GM18505 (cell line): ENCODE measurements around the gene PIP5K1B.

Experiments used
- ATAC-seq: cut with Tn5 transposase; IDR thresholded peaks from one replicate; pipeline ENCODE4 v1.9.1; 2021; ENCODE audit not compliant: unreplicated experiment
- POLR2A ChIP-seq: IDR thresholded peaks from 4 replicates; pipeline ENCODE4 v1.6.1; 2011; ENCODE audit warnings: borderline replicate concordance; ENCODE audit not compliant: insufficient read depth, insufficient read length; ENCODE audit errors: extremely low read depth

Gene PIP5K1B

GRCh38 chr9:68739621-68740174 is 34.7 kb downstream of the PIP5K1B start:
- ATAC-seq: no peak
- TF ChIP-seq POLR2A: no peak

GRCh38 chr9:68740561-68740960 is 35.5 kb downstream of the PIP5K1B start:
- no peak for ATAC-seq

DNA sequence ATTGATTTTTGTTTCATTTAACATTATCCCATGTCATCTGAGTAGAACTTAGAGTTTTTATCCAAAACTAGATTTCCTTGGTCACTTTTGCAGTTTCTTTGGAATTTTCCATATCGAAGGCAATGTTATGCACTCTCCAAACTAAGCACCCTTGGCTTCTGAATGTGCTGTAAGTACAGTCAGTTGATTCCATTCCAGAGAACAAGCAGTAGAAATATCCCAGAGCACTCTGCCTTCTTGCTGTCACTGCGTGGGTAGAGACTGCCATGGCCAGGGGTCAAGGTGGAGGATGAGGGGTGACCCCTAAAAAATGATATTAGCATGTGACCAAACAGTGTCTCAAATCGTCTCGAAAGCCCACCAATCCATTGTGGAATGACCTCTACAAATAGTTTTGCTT is 36.2 kb downstream of the PIP5K1B start:
- no peak for TF ChIP-seq POLR2A
- no peak for ATAC-seq

More at GRCh38 chr9:68740561-68740960, 35.5 kb downstream of the PIP5K1B start:
- no peak for TF ChIP-seq POLR2A

DNA sequence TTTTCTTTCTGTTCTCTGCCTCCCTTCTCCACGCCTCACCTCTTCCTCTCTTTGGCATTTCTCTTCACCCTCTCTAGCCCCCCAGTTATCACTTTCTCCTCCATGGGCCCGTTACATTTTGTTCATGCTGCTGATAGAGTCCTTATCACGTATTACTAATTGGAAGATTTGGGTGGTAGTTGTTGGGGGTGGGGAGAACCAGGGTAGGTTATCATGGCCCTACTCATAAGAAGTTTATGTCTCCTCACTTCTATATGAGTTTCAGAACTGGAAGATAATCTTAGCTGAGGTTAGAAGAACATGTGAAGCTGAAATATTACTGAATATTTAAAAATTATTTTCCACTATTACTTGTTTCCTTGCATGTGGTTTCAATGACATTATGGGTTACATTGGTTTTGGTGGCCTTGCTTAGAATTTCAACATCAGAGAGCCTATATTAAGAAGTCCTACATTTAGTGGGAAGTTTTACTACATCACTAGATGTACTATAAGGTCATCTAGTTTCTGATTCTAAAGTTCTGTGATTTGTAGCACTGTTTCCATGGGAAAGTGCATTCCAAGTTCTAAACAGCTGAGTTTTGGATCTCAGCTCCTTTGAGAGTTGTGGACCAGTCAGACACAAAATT is 36.8 kb downstream of the PIP5K1B start:
- TF ChIP-seq POLR2A: no peak
- ATAC-seq: no peak

GRCh38 chr9:68742333-68742730 is 37.3 kb downstream of the PIP5K1B start:
- no peak for TF ChIP-seq POLR2A
- no peak for ATAC-seq

DNA sequence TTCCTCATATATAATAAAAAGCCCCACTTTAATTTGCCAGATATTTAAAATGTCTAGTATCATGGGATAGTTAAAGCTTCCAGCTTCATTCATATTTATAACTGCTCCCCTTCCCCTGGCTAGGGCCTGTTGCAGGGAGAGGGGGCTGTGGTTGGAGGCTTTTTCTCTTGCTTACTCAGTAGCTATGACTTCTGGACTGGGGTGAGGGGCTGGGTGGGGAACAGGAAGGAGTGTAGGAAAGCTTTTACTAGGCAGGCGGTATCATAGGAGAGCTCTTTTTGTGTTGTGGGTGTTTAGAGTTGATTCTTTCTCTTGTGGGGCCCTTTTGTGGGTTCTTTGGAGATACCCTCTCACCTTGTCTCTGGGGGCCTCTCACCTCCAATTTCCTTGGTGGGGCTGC is 39.4 kb downstream of the PIP5K1B start:
- TF ChIP-seq POLR2A: no peak
- ATAC-seq: no peak

- no peak for TF ChIP-seq POLR2A
- ATAC-seq: no peak
Observed at GRCh38 chr9:68746525-68746924, 41.5 kb downstream of the PIP5K1B start.

- ATAC-seq: no peak
- TF ChIP-seq POLR2A: no peak
Observed at GRCh38 chr9:68747043-68747533, 42.0 kb downstream of the PIP5K1B start.

DNA sequence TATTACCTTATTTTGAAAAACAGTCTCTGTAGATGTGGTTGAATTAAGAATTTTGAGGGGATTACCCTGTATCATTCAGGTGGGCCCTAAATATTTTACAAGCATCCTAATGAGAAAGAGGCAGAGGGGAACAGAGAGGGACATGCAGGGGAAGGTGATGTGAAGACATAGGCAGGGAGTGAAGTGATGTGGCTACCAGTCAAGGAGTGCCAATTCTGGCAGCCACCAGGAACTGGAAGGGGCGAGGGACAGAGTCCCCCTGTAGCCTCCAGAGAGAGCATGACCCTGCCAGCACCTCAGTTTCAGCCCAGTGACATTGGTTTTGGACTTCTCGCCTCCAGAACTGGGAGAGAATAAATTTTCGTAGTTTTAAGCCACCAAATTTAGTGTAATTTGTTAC is 44.1 kb downstream of the PIP5K1B start:
- TF ChIP-seq POLR2A: no peak
- ATAC-seq: no peak

DNA sequence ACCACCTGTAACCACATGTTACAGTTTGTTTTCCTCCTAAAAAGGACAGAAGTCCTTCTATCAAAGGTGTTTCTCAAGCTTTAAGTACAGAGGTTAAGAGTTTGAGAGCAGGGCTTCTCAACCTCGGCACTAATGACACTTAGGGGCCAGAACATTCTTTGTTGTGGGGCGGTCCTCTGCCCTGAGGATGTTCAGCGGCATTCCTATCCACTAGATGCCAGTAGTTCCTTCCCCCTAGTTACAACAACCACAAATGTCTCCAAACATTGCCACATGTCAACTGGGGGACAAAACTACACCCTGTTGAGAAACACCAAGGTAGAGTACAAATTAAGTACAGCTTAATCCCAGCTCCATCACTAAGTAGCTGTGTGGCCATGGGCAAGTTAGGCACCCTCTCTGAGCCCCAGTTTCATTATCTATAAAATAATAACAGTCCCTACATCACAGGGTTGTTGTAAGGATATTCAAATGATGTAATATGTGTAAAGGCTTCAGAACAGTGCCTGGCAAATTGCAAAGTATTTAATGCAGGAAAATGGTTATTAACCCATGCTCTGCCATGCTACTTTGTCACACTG is 44.6 kb downstream of the PIP5K1B start:
- no peak for TF ChIP-seq POLR2A
- ATAC-seq: no peak

DNA sequence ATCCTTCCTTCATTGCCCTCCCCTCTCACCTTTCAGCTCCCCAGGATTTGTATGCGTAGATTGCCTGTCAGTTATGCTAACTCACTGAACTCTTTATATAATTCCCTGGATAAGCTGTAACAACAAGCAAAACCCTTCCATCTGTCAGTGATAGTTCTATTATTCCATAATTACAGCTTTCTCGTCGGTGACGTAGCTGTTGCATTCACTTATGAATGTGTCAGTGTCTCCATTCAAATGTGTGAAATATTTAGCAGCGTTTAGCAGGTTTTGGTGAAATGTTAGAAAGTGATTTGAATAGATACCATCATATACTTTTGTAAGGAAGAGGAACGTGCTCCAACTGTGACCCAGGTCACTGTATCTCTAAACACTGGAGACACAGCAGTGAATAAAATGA is 45.2 kb downstream of the PIP5K1B start:
- ATAC-seq: no peak
- no peak for TF ChIP-seq POLR2A

GRCh38 chr9:68750786-68751185 is 45.7 kb downstream of the PIP5K1B start:
- ATAC-seq: no peak
- TF ChIP-seq POLR2A: no peak

DNA sequence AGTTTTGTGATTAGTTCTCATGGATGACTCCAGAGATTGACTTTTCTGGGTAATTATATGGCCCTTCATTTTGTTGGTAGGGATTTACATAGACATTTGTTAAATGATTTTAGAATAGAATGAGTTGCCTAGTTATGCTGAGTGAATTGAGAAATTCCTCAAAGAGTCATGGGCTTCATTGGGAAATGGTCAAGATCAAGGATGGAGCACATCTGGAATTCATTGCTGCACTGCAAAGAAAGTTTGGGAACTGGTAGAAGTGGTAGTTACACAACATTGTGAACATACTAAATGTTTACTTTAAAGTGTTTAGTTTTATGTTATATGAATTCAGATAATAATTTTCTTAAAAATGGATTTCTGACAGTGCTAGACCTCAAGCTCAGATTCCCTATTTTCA is 46.5 kb downstream of the PIP5K1B start:
- TF ChIP-seq POLR2A: no peak
- ATAC-seq: no peak

DNA sequence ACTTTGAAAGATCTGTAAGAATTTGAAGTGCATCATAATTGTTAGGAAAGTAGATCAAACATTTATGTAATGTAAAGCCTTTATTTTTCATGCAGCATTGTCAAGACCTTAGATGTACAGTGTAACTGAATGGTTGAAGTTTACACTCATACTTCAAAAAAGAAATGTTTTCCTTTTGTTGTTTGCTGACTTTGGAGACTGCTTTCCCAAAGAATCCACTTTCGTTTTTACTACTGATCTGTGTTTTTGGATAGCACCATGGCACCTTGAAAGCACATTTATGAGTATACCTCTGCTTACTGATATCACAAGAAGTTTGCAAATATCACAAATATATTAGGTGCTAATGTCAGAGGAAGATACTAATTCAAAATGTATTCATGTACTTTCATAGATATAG is 50.0 kb downstream of the PIP5K1B start:
- ATAC-seq: no peak
- TF ChIP-seq POLR2A: no peak
